Liver (tissue), 9 donors: ENCODE measurements around the gene PPP3CA. TPM values are rescaled to one million over a fixed set of nuclear protein-coding genes. Genes with fewer than 3 reads are reported as not detected.

Experiments
- DNase-seq: peaks from one replicate; pipeline ENCODE4 v3.0.0-alpha.2; 2017; ENCODE audit warnings: low spot score
- H3K27ac ChIP-seq, 2 donors: one replicate each; pipeline ENCODE4 v1.7.0; 2013; ENCODE audit warnings: inconsistent platforms in 2 of 2, low read length in 2 of 2, control low read depth in 1 of 2, low read depth in 1 of 2, mild to moderate bottlenecking in 1 of 2
- H3K27me3 ChIP-seq, 4 donors: one replicate each; pipeline versions ENCODE4 v1.6.1 to v1.7.0; 2013; ENCODE audit warnings: low read length in 3 of 4, inconsistent platforms in 1 of 4, mild to moderate bottlenecking in 1 of 4, moderate library complexity in 1 of 4; ENCODE audit not compliant: control insufficient read depth in 4 of 4, insufficient read depth in 4 of 4
- H3K36me3 ChIP-seq, 4 donors: one replicate each; pipeline versions ENCODE4 v1.6.1 to v1.7.0; 2013; ENCODE audit warnings: low read length in 3 of 4, mild to moderate bottlenecking in 3 of 4, low read depth in 1 of 4, moderate library complexity in 1 of 4; ENCODE audit not compliant: control insufficient read depth in 4 of 4, insufficient read depth in 3 of 4
- H3K4me1 ChIP-seq, 4 donors: one replicate each; pipeline versions ENCODE4 v1.6.1 to v1.7.0; 2013; ENCODE audit warnings: low read length in 3 of 4, mild to moderate bottlenecking in 3 of 4, moderate library complexity in 1 of 4; ENCODE audit not compliant: control insufficient read depth in 4 of 4, insufficient read depth in 4 of 4
- H3K4me3 ChIP-seq, 3 donors: one replicate each; pipeline versions ENCODE4 v1.6.1 to v1.7.0; 2013; ENCODE audit warnings: low read length in 3 of 3, control low read depth in 1 of 3, low read depth in 1 of 3, mild to moderate bottlenecking in 1 of 3
- H3K9ac ChIP-seq, 2 donors: one replicate each; pipeline ENCODE4 v1.7.0; 2013; ENCODE audit warnings: low read length in 2 of 2, mild to moderate bottlenecking in 2 of 2, moderate library complexity in 2 of 2, control low read depth in 1 of 2, low read depth in 1 of 2
- H3K9me3 ChIP-seq, 4 donors: one replicate each; pipeline versions ENCODE4 v1.6.1 to v1.7.0; 2013; ENCODE audit warnings: low read length in 3 of 4; ENCODE audit not compliant: control insufficient read depth in 4 of 4
- EGR1 ChIP-seq, 2 donors: IDR thresholded peaks; 2 replicates each; pipeline ENCODE4 v1.6.1; 2016 to 2018; ENCODE audit warnings: antibody characterized with exemption in 2 of 2, low read depth in 2 of 2
- FOXA2 ChIP-seq: IDR thresholded peaks from 2 replicates; pipeline ENCODE4 v1.6.1; 2016; ENCODE audit warnings: antibody characterized with exemption
- GABPA ChIP-seq, 2 donors: IDR thresholded peaks in 1 of 2; conservative IDR thresholded peaks in 1 of 2; 2 replicates each; pipeline ENCODE4 v1.6.1; 2016; ENCODE audit warnings: antibody characterized with exemption in 2 of 2, mild to moderate bottlenecking in 1 of 2, moderate library complexity in 1 of 2
- HNF4A ChIP-seq, 2 donors: conservative IDR thresholded peaks; 2 replicates each; pipeline ENCODE4 v1.6.1; 2016; ENCODE audit warnings: antibody characterized with exemption in 2 of 2, mild to moderate bottlenecking in 2 of 2
- HNF4G ChIP-seq: IDR thresholded peaks from 2 replicates; pipeline ENCODE4 v1.6.1; 2016; ENCODE audit warnings: antibody characterized with exemption
- JUND ChIP-seq, 2 donors: IDR thresholded peaks; 2 replicates each; pipeline ENCODE4 v1.6.1; 2016; ENCODE audit warnings: antibody characterized with exemption in 2 of 2
- MAX ChIP-seq: IDR thresholded peaks from 2 replicates; pipeline ENCODE4 v1.6.1; 2016; ENCODE audit warnings: antibody characterized with exemption
- RAD21 ChIP-seq, 2 donors: IDR thresholded peaks; 2 replicates each; pipeline ENCODE4 v1.6.1; 2016; ENCODE audit warnings: antibody characterized with exemption in 2 of 2, mild to moderate bottlenecking in 2 of 2
- RXRA ChIP-seq, 2 donors: IDR thresholded peaks; 2 replicates each; pipeline ENCODE4 v1.6.1; 2017 to 2018; ENCODE audit warnings: antibody characterized with exemption in 2 of 2, mild to moderate bottlenecking in 1 of 2
- SP1 ChIP-seq: IDR thresholded peaks from 2 replicates; pipeline ENCODE4 v1.6.1; 2018; ENCODE audit warnings: antibody characterized with exemption, mild to moderate bottlenecking
- TAF1 ChIP-seq: conservative IDR thresholded peaks from 2 replicates; pipeline ENCODE4 v1.6.1; 2016; ENCODE audit warnings: antibody characterized with exemption, mild to moderate bottlenecking
- YY1 ChIP-seq: IDR thresholded peaks from 2 replicates; pipeline ENCODE4 v1.6.1; 2016; ENCODE audit warnings: antibody characterized with exemption, mild to moderate bottlenecking
- ZBTB33 ChIP-seq: IDR thresholded peaks from 2 replicates; pipeline ENCODE4 v1.6.1; 2016; ENCODE audit warnings: antibody characterized with exemption
- WGBS: extraction: QIAGEN DNeasy Blood & Tissue Kit; methylation state at CpG from one replicate; pipeline ENCODE4 v1.1.7; 2013; 5-methylcytosine and 5-hydroxymethylcytosine counted together
- polyA plus RNA-seq, 2 donors: library from polyadenylated mRNA; stranded (reverse) in 1 of 2; unstranded in 1 of 2; fragments of 200-250 nt in 1 of 2; fragments of >200 nt in 1 of 2; fragmentation: Nextera tagmentation in 1 of 2; extraction: Ambion mirVana in 1 of 2; gene quantifications; one replicate each; pipeline versions ENCODE4 v1.2.1 to v1.2.3, GENCODE V29; 2013 to 2015
- total RNA-seq, 2 donors: library from RNA; depleted of rRNA; stranded (reverse); fragments of >200 nt; gene quantifications; one replicate each; pipeline ENCODE4 v1.2.3, GENCODE V29; 2014
- TF ChIP-seq, protein P1 (sequence below): IDR thresholded peaks from 2 replicates; pipeline ENCODE4 v1.6.1; 2016; ENCODE audit warnings: antibody characterized with exemption, mild to moderate bottlenecking
- TF ChIP-seq, protein P2 (sequence below): fragments of 150-350 bp; IDR thresholded peaks from 2 replicates; pipeline ENCODE4 v1.5.1; 2017; ENCODE audit warnings: improper control_type of control experiment, low read depth, low read length; ENCODE audit not compliant: missing input control
- donor health status: healthy.
- donor health status: healthy.
- donor health status: healthy.
- donor health status: healthy.
- donor health status: healthy.

The PPP3CA gene
- total and polyA plus RNA-seq, 4 donors = 3.6 to 18.2 (median 14.2) TPM

- no peak overlapping the region for H3K4me3 ChIP-seq
- DNase-seq = no peak
- H3K9me3 ChIP-seq = no peaks in the 10 kb centered on the region
- no peaks in the 10 kb centered on the region for H3K27me3 ChIP-seq
- H3K27ac ChIP-seq = peak overlapping the region; percentile 32 to 55
- H3K36me3 ChIP-seq = no peaks in the 10 kb centered on the region
- H3K4me1 ChIP-seq = peaks cover 0 to 38% (median 17%) of the 10 kb centered on the region in 4 donors
- peak; percentile 54 to 72 for TF ChIP-seq HNF4A (conservative IDR thresholded peaks at IDR 0.05)
- peak in 1 of 2 donors; percentile 12 for TF ChIP-seq RAD21 (IDR thresholded peaks at IDR 0.05)
- peak; percentile 80 for TF ChIP-seq SP1
- TF ChIP-seq HNF4G = peak; percentile 38
- no peak for TF ChIP-seq JUND (IDR thresholded peaks at IDR 0.05)
- no peak for TF ChIP-seq EGR1 (IDR thresholded peaks at IDR 0.05; ENCODE audit: low read depth in 2 of 2)
- TF ChIP-seq, protein P1, sequence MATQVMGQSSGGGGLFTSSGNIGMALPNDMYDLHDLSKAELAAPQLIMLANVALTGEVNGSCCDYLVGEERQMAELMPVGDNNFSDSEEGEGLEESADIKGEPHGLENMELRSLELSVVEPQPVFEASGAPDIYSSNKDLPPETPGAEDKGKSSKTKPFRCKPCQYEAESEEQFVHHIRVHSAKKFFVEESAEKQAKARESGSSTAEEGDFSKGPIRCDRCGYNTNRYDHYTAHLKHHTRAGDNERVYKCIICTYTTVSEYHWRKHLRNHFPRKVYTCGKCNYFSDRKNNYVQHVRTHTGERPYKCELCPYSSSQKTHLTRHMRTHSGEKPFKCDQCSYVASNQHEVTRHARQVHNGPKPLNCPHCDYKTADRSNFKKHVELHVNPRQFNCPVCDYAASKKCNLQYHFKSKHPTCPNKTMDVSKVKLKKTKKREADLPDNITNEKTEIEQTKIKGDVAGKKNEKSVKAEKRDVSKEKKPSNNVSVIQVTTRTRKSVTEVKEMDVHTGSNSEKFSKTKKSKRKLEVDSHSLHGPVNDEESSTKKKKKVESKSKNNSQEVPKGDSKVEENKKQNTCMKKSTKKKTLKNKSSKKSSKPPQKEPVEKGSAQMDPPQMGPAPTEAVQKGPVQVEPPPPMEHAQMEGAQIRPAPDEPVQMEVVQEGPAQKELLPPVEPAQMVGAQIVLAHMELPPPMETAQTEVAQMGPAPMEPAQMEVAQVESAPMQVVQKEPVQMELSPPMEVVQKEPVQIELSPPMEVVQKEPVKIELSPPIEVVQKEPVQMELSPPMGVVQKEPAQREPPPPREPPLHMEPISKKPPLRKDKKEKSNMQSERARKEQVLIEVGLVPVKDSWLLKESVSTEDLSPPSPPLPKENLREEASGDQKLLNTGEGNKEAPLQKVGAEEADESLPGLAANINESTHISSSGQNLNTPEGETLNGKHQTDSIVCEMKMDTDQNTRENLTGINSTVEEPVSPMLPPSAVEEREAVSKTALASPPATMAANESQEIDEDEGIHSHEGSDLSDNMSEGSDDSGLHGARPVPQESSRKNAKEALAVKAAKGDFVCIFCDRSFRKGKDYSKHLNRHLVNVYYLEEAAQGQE = peak; percentile 57
- no peak for TF ChIP-seq GABPA (IDR thresholded peaks at IDR 0.05 in 1 of 2, conservative IDR thresholded peaks at IDR 0.05 in 1 of 2)
- TF ChIP-seq TAF1 = no peak
- TF ChIP-seq RXRA (IDR thresholded peaks at IDR 0.05) = peak in 1 of 2 donors; percentile 28
- TF ChIP-seq YY1 = no peak
- TF ChIP-seq, protein P2, sequence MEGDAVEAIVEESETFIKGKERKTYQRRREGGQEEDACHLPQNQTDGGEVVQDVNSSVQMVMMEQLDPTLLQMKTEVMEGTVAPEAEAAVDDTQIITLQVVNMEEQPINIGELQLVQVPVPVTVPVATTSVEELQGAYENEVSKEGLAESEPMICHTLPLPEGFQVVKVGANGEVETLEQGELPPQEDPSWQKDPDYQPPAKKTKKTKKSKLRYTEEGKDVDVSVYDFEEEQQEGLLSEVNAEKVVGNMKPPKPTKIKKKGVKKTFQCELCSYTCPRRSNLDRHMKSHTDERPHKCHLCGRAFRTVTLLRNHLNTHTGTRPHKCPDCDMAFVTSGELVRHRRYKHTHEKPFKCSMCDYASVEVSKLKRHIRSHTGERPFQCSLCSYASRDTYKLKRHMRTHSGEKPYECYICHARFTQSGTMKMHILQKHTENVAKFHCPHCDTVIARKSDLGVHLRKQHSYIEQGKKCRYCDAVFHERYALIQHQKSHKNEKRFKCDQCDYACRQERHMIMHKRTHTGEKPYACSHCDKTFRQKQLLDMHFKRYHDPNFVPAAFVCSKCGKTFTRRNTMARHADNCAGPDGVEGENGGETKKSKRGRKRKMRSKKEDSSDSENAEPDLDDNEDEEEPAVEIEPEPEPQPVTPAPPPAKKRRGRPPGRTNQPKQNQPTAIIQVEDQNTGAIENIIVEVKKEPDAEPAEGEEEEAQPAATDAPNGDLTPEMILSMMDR = no peak
- no peak for TF ChIP-seq FOXA2
- TF ChIP-seq MAX = no peak
- peak overlapping the region in 1 of 2 donors; percentile 2 for H3K9ac ChIP-seq
These were observed 266.2 kb downstream of the PPP3CA start for GRCh38 chr4:101081166-101081565.

- no peaks in the 10 kb centered on the region for H3K9me3 ChIP-seq
- no peak overlapping the region for H3K9ac ChIP-seq
- H3K27ac ChIP-seq = no peak overlapping the region
- no peak overlapping the region for H3K4me3 ChIP-seq
- TF ChIP-seq GABPA (IDR thresholded peaks at IDR 0.05 in 1 of 2, conservative IDR thresholded peaks at IDR 0.05 in 1 of 2) = no peak
- no peak for TF ChIP-seq SP1
- TF ChIP-seq HNF4A (conservative IDR thresholded peaks at IDR 0.05) = no peak
- TF ChIP-seq, protein P1 = no peak
- TF ChIP-seq, protein P2 = no peak
- no peak for TF ChIP-seq JUND (IDR thresholded peaks at IDR 0.05)
- TF ChIP-seq TAF1 = no peak
- TF ChIP-seq RXRA (IDR thresholded peaks at IDR 0.05) = no peak
- TF ChIP-seq EGR1 (IDR thresholded peaks at IDR 0.05; ENCODE audit: low read depth in 2 of 2) = no peak
- no peak for TF ChIP-seq RAD21 (IDR thresholded peaks at IDR 0.05)
- TF ChIP-seq YY1 = no peak
- TF ChIP-seq HNF4G = no peak
- no peak for TF ChIP-seq FOXA2
- no peak for TF ChIP-seq ZBTB33
- no peaks in the 10 kb centered on the region for H3K36me3 ChIP-seq
- WGBS = 96% methylated on average over 2 of the region's 2 CpGs
- peaks cover 0 to 41% (median 19%) of the 10 kb centered on the region in 4 donors for H3K4me1 ChIP-seq
- no peaks in the 10 kb centered on the region for H3K27me3 ChIP-seq
- no peak for DNase-seq
These were observed 268.4 kb downstream of the PPP3CA start for GRCh38 chr4:101078950-101079349.
